RCC 7860 (cell line): ENCODE results near the gene PRDM16.

Source experiments
- DNase-seq: peaks from one replicate; pipeline ENCODE4 v3.0.0-alpha.2; 2015; ENCODE audit warnings: low spot score
- FAIRE-seq: peaks from 2 replicates; lab custom pipeline; 2012; peaks lifted over from hg19 to GRCh38; lab: Jason Lieb, UNC

Gene PRDM16

GRCh38 chr1:3067671-3068563 is 1.1 kb upstream of the PRDM16 start:
- DNase-seq (no peak), FAIRE-seq (no peak)

- FAIRE-seq, result no peak
- no peak for DNase-seq
These were observed 697 bp downstream of the PRDM16 start for GRCh38 chr1:3069491-3070308.

- no peak for DNase-seq
- FAIRE-seq, result no peak
These were observed 1.3 kb downstream of the PRDM16 start for GRCh38 chr1:3070309-3070643.

- no peak for FAIRE-seq
- no peak for DNase-seq
These were observed 1.9 kb downstream of the PRDM16 start for GRCh38 chr1:3070644-3071564.

- DNase-seq (no peak), FAIRE-seq (no peak)
These were observed 2.8 kb downstream of the PRDM16 start for GRCh38 chr1:3071565-3072390.

- FAIRE-seq, result no peak
- no peak for DNase-seq
These were observed 3.6 kb downstream of the PRDM16 start for GRCh38 chr1:3072391-3073185.

- no peak for DNase-seq
- FAIRE-seq, result no peak
These were observed 4.1 kb downstream of the PRDM16 start for GRCh38 chr1:3073186-3073488.

- no peak for DNase-seq
- FAIRE-seq, result no peak
These were observed 4.7 kb downstream of the PRDM16 start for GRCh38 chr1:3073489-3074296.

GRCh38 chr1:3074297-3074741 is 5.3 kb downstream of the PRDM16 start:
- no peak for DNase-seq

GRCh38 chr1:3074800-3075199 is 5.8 kb downstream of the PRDM16 start:
- no peak for DNase-seq
- FAIRE-seq, result no peak

More at GRCh38 chr1:3074297-3074741, 5.3 kb downstream of the PRDM16 start:
- FAIRE-seq, result no peak

- DNase-seq, result no peak
- FAIRE-seq, result no peak
These were observed 6.8 kb downstream of the PRDM16 start for GRCh38 chr1:3075666-3076362.

GRCh38 chr1:3076363-3076740 is 7.3 kb downstream of the PRDM16 start:
- no peak for DNase-seq
- FAIRE-seq, result no peak

- DNase-seq (no peak), FAIRE-seq (no peak)
These were observed 8.1 kb downstream of the PRDM16 start for GRCh38 chr1:3077081-3077480.

GRCh38 chr1:3077561-3077960 is 8.6 kb downstream of the PRDM16 start:
- DNase-seq, result no peak
- FAIRE-seq, result no peak

GRCh38 chr1:3078430-3078861 is 9.4 kb downstream of the PRDM16 start:
- no peak for DNase-seq
- no peak for FAIRE-seq

GRCh38 chr1:3078871-3079270 is 9.9 kb downstream of the PRDM16 start:
- FAIRE-seq, result no peak
- no peak for DNase-seq

- DNase-seq (no peak), FAIRE-seq (no peak)
These were observed 10.5 kb downstream of the PRDM16 start for GRCh38 chr1:3079381-3080052.
